Activated gamma-delta T cell treated with anti-CD3 and anti-CD28 coated beads, Interleukin-2, amount 50 U/mL, for 16 hours (primary cell): Measurements from ENCODE around the gene TEX28.
"Not testable (repeated sequence)": the region's sequence is repeated elsewhere in the genome, so short reads cannot be mapped to it uniquely, and the experiment has no call there.

ENCODE experiments used
- DNase-seq: peaks from one replicate; pipeline ENCODE4 v3.0.0-alpha.2; 2020; ENCODE audit warnings: low read depth

The TEX28 gene

GRCh38 chrX:154294791-154295574 is at the start of gene TEX28:
Gene TEX28 (minus strand): TSS chrX:154295124. CDS start chrX:154292117, 3,007 bp downstream.
- DNase-seq = no peak

DNA sequence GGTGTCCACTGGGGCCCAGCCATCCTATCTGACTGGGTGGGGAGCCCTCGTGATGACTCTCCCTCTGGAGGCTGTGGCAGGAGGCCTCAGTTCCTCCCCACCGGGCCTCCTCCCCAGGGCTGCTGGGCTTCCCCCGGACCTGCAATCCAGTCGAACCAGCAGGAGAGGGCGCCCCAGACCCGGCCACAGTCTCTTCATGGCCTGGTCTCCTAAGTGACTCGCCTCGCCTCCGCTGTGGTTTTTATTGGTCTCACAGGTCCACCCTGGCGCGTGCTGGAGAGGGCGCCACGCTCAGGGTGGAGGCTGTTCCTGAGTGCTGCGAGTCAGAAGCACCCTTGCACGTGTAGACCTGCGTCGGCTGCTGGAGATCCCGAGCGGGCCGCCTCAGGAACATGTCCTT is 48.7 kb upstream of the TEX28 start:
- not testable (repeated sequence) for DNase-seq

- DNase-seq = not testable (repeated sequence)
Observed at GRCh38 chrX:154343063-154343462, 48.1 kb upstream of the TEX28 start.

- DNase-seq = not testable (repeated sequence)
Observed at GRCh38 chrX:154341399-154342298, 46.7 kb upstream of the TEX28 start.

- no peak for DNase-seq
Observed at GRCh38 chrX:154334496-154334895, 39.6 kb upstream of the TEX28 start.

- DNase-seq = no peak
Observed at GRCh38 chrX:154333837-154334271, 38.9 kb upstream of the TEX28 start.

GRCh38 chrX:154333116-154333515 is 38.2 kb upstream of the TEX28 start:
- no peak for DNase-seq

GRCh38 chrX:154332561-154332960 is 37.6 kb upstream of the TEX28 start:
- DNase-seq = no peak

DNA sequence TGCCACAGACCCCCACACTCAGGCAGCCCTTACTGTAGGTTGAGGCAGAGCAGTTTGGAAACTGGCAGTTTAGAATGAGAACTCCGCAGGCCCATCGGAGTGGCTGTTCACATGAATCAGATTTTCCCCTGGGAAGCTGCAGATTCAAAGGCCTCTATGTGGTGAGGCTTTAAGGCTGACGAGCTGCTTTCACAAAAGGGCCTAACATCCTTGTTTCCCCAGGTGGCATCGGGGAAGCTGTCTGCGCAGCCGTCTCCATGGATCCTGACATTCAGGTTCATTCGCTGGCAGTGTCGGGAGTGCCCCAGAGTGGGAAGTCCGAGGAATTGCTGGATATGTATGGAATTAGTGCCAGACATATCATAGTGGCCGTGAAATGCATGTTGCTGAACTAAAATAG is 34.4 kb upstream of the TEX28 start:
- DNase-seq = no peak

DNA sequence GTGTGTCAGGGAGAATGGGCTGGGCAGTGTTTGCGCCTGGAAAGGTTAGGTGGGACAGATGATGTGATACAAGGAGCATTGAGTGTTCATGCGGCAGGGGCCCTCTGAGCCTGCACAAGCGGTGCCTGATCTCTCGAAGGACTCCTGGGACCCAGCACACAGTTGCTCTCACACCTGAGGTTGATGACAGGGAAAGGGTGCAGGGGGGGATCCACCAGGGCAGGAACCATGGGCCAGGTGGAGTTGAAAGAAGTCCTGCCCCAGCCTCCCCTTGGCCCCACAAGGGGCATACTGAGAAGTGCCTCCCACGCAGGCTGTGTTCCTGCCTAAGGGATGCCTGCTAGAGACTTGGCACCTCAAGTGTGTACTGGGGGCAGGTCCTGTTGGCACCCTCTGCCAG is 33.7 kb upstream of the TEX28 start:
- DNase-seq = no peak

DNA sequence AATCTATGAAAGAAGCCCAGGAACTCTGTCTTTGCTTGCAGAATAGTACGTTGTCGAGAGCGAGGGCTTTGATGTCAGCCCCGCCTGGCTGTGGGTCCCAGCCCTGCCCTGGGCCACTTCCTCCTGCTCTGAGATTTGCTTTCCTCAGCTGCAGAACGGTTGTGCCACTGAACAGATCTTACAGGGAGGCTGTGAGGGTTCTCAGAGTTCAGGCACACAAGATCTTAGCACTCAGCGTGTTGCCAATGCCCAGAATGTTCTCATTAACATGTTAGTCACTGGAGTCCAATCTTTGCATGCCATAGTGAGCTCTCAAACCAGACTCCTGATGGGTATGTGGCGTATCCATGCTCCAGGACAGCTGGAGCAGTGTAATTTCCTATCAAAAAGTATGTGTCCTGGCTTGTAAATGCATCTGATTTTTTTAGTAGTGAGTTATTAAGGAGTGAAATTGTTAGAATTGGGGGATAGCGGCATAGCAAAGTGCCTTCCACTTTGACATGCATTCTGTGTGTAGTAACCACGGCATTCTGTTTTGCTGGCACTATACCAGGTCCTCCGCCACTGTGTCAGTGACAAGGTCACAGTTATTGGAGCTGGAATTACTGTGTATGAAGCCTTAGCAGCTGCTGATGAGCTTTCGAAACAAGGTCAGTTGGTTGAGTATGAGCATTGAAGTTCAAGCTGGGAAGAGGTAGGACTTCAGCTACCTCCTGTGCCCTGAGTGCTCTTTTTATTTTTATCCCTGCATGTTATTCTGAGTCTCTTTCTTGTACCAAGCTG is 32.3 kb upstream of the TEX28 start:
- no peak for DNase-seq

DNA sequence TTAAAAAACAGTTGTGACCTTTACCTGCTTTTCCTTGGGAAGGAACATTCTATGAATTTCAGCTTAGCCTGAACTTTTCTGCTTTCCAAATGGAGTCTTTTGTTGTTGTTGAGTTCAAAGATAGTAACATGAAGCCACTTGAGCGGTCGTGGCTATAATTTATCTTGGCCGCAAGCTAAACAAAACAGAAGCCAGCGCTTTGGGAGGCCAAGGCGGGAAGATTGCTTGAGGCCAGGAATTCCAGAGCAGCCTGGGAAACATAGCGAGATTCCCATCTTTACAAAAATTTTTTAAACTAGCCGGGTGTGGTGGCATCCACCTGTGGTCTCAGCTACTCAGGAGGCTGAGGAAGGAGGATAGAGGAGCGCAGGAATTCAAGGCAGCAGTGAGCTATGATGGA is 30.6 kb upstream of the TEX28 start:
- no peak for DNase-seq

- DNase-seq = no peak
Observed at GRCh38 chrX:154323537-154323936, 28.6 kb upstream of the TEX28 start.

GRCh38 chrX:154322890-154323289 is 28.0 kb upstream of the TEX28 start:
- DNase-seq = no peak

DNA sequence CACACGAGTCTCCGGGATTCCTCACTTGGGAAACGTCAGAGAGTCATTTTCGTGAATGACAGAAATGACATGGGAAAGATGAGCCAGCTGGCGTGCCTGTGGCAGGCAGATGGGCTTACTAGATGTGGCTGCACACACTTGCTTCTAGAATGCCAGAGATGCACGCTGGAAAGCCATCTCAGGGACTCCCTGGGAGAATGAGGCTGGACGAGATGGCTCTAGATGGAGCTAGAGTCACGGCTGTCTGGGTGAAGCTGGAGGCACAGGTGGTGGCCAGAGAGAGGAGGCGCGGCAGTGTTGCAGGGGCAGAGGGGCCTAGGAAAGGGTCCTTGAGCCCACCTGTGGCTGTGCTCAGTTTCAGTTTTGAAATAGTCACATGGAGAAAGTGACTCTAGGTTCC is 26.7 kb upstream of the TEX28 start:
- DNase-seq = no peak

DNA sequence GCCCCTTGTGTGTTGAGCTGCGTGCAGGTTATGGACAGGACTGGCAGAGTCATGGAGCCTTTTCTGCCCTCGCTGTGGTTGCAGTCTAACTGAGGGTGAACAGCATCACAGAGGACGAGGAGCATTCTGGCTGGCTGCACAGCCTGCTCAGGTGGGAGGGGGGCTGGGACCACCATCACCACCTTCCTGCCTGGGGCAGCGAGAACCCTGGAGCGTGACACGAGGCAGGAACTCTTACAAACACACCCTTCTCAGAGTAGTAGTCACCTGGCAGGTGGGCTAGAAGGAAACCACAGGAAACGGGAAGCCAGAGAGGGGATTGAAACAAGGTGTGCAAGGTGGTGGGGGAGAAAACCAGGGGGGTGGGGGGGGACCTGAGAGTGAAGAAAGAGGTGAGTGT is 26.2 kb upstream of the TEX28 start:
- DNase-seq = no peak

DNA sequence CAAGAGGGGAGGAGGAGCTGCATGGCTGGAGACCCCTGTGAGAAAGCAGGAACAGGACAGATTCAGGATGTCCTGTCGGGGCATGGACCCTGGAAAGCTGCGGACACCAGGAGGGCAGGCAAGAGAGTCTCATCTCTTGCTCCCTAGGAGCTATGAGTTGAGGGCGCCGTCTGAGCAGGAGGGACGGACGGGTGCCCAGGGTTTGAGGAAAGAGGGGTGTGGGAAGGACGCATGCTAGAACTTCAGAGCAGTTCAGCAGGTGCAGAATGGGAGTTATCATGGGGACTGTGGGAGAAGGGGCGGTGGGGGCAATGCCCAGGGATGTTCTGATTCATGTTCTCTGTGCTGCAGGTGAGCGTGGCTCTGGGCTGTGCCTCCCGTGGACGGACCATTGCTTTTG is 25.5 kb upstream of the TEX28 start:
- DNase-seq = no peak

DNA sequence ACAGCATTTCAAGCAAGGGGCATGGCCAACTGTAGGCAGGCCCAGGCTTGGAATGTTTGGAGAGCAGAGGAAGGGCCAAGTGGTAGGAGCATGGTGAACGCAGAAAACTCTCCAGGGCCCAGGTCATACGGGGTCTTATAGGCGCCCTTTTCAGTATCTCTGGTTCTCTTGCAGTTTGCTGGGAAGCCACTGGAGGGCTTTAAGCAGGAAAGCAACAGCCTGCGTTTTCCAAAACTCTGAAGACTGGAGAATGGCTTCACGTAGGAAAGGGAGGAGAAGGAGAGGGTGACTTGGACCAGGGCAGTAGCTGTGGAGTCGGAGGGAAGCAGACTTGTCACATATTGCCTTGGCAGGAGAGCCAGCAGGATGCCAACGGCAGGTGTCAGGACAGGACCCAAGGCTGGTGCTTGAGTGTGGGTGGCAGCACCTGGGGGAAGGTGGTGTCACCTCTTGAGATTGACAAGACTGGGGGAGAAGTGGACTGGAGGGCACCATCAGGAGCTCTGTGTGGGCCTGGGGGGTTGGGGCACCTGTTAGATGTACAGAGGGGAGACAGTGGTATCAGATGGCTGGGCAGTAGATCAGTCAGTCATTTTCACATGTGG is 22.6 kb upstream of the TEX28 start:
- DNase-seq = no peak

- no peak for DNase-seq
Observed at GRCh38 chrX:154315416-154315815, 20.5 kb upstream of the TEX28 start.

- DNase-seq = no peak
Observed at GRCh38 chrX:154313147-154313546, 18.2 kb upstream of the TEX28 start.

GRCh38 chrX:154312116-154312515 is 17.2 kb upstream of the TEX28 start:
- no peak for DNase-seq
